GM11168 (cell line): ENCODE measurements around the gene TRAF5.
"Not testable (repeated sequence)": the region's sequence is repeated elsewhere in the genome, so short reads cannot be mapped to it uniquely, and the experiment has no call there.

ENCODE experiments used
- in situ Hi-C: fragments of 300-500 bp; cut with MboI; formaldehyde crosslinking; loops from one replicate; pipeline ENCODE4 v1.12.0; 2022; ENCODE audit warnings: low sequenced_read_pairs; ENCODE audit not compliant: unreplicated experiment

TRAF5 gene

DNA sequence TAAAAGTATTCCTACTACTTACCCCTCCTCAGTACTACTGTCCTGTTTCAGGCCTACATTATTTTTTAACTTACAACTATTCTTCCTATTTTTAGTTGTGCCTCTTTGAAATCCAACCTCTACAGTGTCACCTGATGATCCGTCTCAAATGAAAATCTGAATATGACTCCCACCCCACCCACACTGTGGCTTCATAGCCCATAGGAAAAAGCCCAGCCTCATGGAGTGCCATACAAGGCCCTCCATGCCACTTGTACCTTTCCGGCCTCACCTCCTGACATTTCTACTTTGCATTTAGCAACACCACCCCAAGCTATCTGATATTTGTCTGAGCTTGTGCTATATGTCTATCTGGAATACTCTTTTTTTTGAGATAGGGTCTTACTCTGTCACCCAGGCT is 49.3 kb downstream of the TRAF5 start:
- in situ Hi-C loops = no loop called here

DNA sequence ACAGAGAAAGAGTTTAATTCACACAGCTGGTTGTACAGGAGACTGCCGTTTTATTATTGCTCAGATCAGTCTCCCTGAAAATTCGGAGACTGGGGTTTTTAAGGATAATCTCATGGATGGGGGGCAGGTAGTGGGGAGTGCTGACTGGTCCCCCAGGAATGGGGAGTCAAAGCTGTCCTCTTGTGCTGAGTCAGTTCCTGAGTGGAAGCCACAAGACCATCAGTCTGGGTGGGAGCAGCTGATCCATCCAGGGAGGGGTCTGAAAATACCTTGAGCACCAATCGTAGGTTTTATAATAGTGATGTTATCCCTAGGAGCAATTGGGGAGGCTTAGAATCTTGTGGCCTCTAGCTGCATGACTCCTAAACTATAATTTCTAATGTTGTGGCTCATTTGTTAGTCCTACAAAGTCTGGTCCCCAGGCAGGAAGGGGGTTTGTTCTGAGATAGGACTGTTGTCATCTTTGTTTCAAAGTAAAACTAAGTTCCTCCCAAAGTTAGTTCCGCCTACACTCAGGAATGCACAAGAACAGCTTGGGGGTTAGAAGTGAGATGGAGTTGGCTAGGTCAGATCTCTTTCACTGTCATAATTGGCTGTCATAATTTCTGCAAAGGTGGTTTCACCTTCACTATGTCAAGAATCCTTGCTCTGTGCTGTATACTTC is 50.3 kb downstream of the TRAF5 start:
- in situ Hi-C loops = no loop called here

DNA sequence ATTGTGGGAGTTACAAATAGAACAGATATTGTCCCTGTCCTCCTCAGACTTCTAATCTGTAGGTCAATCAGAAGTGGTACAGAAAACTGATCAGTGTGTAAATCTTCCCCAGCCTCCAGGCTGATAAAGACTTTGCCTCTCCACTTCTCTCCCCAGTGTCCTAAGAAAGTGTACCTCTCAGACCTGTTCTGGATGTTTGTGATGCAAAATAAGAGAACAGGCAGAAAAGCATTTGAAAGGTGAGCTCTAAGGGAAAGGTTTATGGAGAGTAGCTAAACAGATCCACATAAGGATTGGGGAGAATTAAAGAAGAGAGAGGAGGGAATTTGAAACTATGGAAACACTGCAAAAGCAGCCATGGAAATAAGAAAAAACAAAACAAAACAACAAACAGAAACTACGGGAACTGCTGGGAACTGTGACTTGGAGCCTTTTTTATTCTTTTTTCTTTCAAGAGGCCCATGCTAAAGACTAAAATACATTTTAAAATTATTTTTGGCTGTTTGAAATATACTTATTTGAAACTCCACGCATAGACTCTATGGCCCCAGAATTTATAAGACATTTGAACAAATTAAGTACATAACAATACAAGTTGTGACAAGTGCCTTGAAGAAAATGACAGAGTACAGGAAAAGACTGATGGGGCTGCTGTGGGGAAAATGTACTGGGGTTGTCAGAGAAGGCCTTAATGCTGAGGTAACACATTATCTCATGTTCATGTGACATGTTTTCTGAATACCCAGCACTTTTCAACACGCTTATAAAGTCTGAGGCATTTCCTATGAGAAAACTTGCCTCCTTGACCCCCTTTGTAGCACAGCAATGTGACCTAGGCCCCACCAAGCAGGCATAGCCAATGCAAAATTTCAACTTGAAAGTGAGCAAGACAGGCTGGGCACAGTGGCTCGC is 51.2 kb downstream of the TRAF5 start:
- in situ Hi-C loops = no loop called here

DNA sequence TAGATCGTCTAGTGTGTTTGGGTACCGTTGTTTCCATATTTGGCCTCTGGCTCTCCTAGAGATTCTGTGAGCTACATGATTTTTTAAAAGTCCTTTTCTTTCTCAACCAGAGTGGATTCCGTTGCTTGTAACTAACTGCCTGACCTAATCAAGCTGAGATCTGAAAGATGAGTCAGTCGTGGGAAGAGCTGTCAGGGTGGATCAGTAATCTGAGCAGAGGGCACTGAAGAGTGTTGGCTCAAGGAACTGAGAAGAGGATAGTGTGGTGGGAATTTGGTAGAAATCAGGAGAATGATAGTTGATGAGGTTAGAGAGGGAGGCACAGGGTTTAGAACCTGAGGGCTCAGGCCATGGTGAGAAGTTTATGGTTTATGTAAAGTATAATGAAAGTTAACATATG is 52.2 kb downstream of the TRAF5 start:
- in situ Hi-C loops = no loop called here

DNA sequence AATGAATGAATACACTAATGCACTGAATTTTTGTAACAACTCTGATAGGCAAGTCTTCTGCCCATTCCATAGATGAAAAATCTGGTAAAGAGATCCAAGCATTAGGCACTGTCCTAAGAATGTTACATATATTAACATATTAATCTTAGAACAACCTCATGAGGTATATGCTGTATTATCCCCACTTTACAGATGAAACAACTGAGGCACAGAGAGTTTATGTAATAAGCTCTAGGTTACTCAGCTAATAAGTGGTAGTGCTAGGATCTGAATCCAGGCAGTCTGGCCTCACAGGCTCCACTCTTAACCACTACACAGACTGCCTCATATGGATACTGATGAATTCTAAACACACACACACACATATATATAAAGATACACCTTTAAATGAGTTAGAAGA is 52.8 kb downstream of the TRAF5 start:
- in situ Hi-C loops = no loop called here

DNA sequence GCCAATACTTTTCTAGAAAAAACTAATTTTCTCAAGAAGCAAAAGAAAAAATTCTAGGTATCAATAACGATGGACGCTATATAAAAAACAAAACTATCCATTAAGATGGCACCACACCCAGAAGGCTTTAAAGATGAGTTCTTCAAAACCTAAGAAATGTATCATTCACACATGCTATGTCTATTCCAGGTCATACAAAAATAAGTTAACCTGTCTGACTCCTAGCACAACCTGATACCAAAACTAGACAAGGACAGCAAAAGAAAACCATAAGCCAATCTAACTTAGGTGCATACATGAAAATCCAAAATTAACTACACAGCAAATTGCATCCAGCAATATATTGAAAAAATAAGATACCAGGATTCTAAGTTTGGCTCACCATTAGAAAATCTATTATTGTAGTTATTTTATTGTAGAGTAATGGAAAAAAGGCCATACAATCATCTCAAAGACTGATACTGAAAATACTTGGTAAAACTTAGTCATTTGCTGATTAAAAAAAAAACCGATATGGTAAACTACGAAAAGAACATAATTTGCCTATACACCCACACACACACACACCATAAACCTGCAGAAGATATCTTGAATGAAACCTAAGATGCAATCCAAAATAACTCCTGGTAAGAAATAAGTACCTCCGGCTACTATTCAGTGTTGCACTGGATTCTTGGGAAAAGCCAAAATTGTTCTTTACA is 55.0 kb downstream of the TRAF5 start:
- in situ Hi-C loops = no loop called here

DNA sequence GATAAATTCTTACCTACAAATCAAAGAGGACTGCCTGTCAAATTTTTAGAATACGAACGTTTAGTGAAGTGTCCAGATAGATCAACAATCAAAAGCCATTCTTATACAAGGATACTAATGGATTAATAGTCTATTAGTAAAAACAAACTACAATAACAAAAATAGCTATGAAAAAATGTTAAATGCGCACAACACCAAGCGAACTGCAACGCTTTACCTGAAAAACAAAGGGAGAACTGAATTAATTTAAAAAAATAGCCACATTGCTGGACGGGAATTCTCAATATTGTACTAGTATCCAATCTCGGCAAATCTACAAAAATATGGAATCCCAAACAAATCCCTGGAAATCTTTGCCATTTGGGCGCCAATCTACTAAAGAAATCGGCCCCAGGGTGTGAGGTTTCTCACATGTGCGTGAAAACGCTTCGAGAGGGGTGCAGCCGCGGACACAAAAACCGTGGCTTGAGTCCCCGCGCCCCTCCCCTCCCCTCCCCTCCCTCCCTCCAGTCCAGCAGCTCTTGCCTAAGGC is 55.6 kb downstream of the TRAF5 start:
- in situ Hi-C loops = no loop called here

DNA sequence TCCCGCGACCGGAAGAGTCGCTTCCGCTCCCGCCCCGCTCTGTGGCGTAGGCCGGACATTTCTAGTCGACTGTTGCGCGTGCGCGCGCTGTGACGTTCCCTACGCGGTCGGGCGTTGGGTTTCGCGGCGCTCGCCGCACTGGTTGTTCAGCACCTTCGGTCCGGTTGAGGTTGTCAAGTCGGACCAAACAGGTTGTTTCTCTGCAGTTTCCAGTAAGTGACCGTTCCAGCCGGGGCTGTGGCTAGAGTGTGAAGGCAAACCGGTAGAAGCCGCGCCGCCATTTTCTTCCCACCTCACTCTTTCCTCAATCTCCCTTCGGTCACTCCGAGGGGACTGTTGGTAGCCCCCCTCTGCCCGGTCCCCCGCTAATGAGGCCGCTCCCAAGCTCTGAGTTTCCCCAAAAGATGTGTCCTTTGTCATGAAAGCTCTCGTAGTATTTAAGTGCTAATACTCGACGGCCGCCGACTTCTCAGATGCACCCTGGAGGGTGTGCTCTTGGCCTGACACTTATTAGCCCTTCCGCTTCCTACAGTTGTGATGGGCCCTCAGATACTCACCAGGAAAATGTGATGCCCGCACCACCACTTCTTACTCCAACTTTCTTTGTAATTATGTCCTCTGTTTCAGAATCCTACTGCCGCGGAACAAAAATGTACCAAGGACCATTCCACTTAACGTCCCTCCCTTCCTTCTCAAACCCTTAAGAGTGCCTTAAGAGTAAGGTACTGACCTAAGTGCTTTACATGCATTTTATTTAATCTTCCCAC is 56.3 kb downstream of the TRAF5 start:
- in situ Hi-C loops = no loop called here

DNA sequence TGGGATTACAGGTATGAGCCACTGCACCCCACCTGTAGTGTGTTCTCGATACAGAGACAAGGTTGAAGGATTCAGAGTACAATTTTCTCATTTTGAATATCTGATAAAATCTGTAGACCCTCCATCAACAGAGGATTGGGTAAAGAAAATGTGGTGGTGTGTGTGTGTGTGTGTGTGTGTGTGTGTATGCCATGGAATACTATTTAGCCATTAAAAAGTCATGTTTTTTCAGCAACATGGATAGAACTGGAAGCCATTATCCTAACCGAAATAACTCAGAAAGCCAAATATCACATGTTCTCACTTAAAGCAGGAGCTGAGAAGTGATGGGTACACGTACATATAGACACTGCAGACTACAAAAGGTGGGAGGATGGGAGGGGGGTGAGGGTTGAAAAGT is 57.9 kb downstream of the TRAF5 start:
- in situ Hi-C loops = no loop called here

DNA sequence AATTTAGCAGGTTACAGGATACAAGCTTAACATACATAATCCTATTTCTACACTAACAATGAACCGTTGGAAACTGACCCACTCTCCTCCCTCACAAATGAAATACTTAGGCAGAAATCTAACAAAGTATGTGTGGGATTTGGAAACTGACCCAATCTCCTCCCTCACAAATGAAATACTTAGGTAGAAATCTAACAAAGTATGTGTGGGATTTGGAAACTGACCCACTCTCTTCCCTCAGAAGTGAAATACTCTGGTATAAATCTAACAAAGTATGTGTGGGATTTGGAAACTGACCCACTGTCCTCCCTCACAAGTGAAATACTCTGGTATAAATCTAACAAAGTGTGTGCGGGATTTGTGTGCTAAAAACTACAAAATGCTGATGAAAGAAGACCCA is 60.3 kb downstream of the TRAF5 start:
- in situ Hi-C loops = no loop called here

DNA sequence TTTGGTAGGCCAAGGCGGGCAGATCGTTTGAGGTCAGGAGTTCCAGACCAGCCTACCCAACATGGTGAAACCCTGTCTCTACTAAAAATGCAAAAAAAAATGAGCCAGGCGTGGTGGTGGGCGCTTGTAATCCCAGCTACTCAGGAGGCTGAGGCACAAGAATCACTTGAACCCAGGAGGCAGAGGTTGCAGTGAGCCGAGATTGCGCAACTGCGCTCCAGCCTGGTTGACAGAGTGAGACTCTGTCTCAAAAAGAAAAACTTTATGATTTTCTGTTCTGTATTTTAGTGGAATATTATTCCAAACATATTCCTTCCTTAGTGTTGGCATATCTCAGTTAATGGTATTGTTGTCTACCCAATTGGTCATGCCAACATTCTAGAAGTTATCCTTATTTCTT is 64.2 kb downstream of the TRAF5 start:
- in situ Hi-C loops = not testable (repeated sequence)

DNA sequence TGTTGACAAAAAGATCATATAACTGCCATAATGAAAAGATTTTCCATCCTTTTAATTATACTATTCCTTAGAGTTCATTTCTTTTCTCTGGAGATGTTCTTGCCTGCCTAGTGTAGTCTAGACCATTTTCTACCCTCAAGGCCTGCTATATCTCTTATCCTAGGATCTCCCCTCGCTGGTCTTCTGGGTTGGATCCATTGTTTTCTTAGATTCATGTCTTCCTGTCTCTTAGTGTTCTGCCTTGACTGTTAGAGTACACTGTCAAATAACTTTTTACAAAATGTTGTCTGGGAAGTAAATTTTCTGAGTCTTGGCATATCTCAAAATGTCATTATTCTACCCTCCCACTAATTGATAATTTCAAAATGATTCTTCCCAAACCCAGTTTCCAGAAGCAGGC is 66.6 kb downstream of the TRAF5 start:
- in situ Hi-C loops = no loop called here

DNA sequence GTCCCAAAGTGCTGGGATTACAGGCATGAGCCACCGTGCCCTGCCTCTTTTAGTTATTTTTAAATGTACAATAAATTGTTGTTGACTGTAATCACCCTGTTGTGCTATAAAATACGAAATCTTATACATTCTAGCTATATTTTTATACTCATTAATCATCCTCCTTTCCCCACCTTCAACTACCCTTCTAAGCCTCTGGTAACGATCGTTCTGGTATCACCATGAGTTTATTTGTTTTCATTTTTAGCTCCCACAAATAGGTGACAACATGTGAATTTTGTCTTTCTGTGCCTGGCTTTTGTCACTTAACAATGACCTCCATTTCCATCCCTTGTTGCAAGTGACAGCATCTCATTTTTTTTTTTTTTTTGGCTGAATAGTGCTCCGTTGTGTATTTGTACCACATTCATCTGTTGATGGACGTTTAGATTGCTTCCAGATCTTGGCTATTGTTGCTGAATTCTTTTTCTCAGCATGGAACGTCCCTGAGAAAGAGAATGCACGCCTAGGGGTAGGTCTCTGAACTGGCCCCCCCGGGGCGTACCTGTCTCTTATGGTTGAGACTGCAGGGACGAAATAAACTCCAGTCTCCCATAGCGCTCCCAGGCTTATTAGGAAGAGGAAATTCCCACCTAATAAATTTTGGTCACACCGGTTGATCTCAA is 71.8 kb downstream of the TRAF5 start:
- in situ Hi-C loops = not testable (repeated sequence)

DNA sequence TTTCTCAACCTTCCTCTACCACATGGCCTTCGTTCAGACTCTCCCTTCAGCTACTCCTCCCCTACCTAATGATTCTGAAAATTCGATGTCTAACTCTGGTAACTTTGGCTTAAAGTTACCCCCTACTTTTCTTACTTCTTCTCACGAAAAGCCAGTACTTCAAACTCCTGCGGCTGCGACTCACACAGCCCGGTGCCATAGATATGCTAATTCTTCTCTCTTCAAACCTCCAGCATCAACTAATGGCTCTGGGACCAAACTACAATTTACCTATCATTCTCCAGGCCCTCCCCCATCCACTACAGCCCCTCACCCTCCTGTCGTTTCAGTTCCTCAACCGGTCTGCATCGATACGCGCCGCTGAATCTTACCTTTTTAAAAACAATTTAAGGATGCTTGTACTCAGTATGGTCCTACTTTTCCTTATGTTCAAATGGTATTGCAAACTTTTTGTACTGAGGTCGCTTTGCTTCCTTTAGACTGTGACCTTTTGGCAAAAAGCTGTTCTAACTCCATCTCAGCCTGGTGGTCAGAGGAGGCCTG is 73.3 kb downstream of the TRAF5 start:
- in situ Hi-C loops = not testable (repeated sequence)

DNA sequence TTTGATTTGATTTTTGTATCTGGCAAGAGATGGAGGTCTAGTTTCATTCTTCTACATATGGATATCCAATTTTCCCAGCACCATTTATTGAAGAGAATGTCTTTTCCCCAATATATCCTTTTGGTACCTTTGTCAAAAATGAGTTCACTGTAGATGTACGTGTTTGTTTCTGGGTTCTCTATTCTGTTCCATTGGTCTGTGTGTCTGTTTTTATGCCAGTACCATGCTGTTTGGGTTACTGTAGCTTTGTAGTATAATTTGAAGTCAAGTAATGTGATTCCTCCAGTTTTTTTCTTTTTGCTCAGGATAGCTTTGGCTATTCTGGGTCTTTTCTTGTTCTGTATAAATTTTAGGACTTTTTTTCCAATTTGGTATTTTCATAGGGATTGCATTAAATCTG is 75.1 kb downstream of the TRAF5 start:
- in situ Hi-C loops = not testable (repeated sequence)

DNA sequence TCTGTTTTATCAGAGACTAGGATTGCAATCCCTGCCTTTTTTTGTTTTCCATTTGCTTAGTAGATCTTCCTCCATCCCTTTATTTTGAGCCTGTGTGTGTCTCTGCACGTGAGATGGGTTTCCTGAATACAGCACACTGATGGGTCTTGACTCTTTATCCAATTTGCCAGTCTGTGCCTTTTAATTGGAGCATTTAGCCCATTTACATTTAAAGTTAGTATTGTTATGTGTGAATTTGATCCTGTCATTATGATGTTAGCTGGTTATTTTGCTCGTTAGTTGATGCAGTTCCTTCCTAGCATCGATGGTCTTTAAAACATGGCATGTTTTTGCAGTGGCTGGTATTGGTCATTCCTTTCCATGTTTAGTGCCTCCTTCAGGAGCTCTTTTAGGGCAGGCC is 79.5 kb downstream of the TRAF5 start:
- in situ Hi-C loops = not testable (repeated sequence)

DNA sequence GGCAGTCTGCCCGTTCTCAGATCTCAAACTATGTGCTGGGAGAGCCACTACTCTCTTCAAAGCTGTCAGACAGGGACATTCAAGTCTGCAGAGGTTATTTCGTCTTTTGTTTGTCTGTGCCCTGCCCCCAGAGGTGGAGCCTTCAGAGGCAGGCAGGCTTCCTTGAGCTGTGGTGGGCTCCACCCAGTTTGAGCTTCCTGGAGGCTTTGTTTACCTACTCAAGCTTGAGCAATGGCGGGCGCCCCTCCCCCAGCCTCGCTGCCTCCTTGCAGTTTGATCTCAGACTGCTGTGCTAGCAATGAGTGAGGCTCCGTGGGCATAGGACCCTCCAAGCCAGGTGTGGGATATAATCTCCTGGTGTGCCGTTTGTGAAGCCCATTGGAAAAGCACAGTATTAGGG is 81.1 kb downstream of the TRAF5 start:
- in situ Hi-C loops = not testable (repeated sequence)

DNA sequence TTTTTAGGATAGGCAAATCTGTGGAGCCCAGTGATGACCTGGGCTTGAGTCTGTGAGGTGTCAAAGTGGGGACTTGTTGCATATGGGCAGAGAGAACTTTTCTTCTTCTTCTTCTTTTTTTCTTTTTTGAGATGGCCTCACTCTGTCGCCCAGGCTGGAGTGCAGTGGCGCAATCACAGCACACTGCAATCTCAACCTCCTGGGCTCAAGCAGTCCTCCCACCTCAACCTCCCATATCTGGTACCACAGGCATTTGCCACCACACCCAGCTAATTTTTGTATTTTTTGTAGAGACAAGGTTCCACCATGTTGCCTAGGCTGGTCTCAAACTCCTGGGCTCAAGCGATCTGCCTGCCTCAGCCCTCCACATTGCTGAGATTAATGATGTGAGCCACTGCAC is 85.0 kb downstream of the TRAF5 start:
- in situ Hi-C loops = no loop called here

DNA sequence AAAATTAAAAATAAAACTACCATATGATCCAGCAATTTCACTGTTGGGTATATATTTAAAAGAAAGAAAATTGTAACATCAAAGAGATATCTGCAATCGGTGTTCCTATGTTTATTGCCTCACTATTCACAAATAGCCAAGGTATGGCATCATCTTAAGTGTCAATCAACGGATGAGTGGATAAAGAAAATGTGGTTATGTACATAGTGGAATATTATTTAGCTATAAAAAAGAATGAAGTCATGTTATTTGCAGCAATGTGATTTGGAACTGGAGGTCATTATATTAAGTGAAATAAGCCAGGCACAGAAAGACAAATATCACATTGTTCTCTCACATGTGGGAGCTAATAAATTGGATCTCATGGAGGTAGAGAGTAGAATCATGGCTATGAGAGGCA is 89.1 kb downstream of the TRAF5 start:
- in situ Hi-C loops = no loop called here
